Right forelimb (tissue), 1 donor: ENCODE measurements around the gene PROKR2.

Source experiments
- DNase-seq: peaks from one replicate; pipeline ENCODE4 v3.0.0-alpha.2; 2018

The PROKR2 gene

DNA sequence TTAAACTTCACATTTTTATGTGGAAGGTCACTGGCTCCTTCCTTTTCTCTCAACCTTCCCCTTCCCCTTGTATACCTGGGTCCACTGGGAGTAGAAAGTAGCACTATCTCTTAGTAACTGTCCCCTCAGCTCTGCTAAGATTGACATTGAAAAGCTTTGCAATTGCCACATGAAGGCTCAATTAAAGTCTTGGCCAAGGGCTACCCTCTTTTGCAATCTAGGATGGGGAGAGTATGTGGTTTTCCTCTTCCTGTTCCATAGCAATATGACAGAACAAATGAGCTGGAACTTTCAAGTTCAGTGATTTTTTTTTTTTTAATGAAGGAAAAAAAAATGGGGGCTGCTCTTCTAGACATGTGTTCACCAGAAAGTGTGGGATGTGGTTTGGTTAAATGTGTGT, 37.1 kb downstream of the PROKR2 start:
- no peak for DNase-seq

DNA sequence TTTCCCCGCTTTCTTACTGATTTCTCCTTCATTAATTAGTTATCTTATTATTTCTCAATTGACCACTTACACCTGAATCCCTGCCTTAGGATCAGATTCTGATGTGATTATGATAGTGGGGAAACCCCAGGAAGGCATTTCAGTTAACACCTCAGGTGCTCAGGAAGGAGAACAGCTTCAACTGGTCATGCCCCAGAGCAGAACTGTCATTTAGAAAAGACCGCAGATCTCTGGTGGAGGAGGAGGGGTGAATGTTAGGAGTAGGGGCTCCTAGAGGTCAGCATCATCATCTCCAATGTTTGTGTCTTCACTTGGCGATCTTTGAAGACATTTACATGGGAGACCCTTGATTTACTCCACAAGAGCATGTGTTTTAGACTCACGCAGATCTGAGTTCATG, 44.5 kb downstream of the PROKR2 start:
- no peak for DNase-seq

DNA sequence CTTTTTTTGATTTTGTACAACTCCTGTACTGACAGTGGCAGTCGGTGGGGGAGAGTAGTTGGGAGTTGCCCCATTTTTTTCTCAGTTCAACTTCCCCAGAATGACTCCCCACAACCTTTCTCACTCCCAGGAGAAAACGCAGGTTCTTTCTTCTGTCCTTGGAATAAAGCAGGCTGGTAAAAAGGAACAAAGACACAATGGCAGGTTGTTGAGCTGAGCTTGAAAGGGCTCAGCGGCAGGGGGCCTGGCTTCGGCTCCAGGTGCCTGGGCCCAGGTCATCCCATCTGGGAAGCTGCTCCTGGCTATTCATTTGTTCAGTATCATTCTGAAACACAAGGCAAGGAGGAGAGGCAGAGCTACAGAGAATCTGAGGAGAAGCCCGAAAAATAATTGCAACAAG, 46.2 kb downstream of the PROKR2 start:
- no peak for DNase-seq

DNA sequence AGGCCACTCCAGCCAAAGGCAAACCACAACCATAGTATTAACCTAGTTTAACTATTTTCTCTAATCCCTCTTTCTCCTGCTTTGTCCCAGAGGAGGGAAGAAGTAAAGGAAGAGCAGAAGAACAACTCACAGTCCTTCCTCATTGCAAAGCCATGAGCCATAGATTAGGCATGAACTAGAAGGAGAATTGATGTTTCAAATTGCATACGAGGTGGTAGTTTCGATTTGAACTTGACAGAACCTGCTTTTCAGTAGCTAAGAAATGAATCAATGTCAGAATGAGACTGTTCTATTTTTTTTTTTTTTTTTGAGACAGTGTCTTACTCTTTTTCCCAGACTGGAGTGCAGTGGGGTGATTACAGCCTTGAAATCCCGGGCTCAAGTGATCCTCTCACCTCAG, 48.3 kb downstream of the PROKR2 start:
- no peak for DNase-seq

DNA sequence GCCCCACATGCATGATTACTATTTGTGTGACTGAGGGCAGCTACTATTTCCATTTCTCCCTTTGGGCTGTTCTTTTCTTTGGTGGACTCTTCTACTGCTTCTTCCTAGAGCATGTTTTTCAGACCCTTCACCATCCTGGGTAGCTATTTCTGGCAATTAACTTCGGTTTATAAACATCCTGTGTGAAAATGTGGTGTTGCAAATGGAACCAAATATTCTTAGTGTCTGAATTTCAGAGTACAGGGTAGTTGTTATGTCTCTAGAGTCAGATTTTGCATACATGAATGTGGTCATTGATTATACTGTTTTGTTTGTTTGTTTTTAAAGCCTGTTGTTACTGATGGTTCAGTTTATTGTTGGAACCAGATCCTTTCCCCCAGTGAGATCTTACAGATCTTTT, 49.7 kb downstream of the PROKR2 start:
- DNase-seq, result no peak
